ENCODE data around the gene CETP. TPM values are rescaled to one million over a fixed set of nuclear protein-coding genes. Genes with fewer than 3 reads are reported as not detected.

CETP gene
- total and polyA plus RNA-seq, 4 donors, result 3.3 to 24.0 (median 6.3) TPM

GRCh38 chr16:56923481-56924091 lies 38.2 kb upstream of the CETP start:
- Histone ChIP-seq H3K27me3 (ENCODE audit: control insufficient read depth in 4 of 4, insufficient read depth in 4 of 4, low read length in 3 of 4) (no peaks in the 10 kb centered on the region), H3K9me3 (ENCODE audit: control insufficient read depth in 4 of 4, low read length in 3 of 4) (no peaks in the 10 kb centered on the region), H3K9ac (ENCODE audit: low read depth in 1 of 2, low read length in 2 of 2) (no peak overlapping the region), H3K27ac (ENCODE audit: low read depth in 1 of 2, low read length in 2 of 2) (no peak overlapping the region), H3K36me3 (ENCODE audit: control insufficient read depth in 4 of 4, insufficient read depth in 3 of 4, low read depth in 1 of 4, low read length in 3 of 4) (no peaks in the 10 kb centered on the region), H3K4me1 (ENCODE audit: control insufficient read depth in 4 of 4, insufficient read depth in 4 of 4, low read length in 3 of 4) (peaks cover 0 to 21% (median 7%) of the 10 kb centered on the region in 4 donors), H3K4me3 (ENCODE audit: low read depth in 1 of 3, low read length in 3 of 3) (no peak overlapping the region)
- WGBS, result 57% methylated on average over 9 of the region's 9 CpGs
- TF ChIP-seq TAF1 (conservative IDR thresholded peaks at IDR 0.05) (no peak), CTCF (IDR thresholded peaks at IDR 0.05; ENCODE audit: low read depth, low read length, missing input control) (no peak), FOXA2 (IDR thresholded peaks at IDR 0.05) (no peak), NR2F2 (IDR thresholded peaks at IDR 0.05) (no peak), ZBTB33 (IDR thresholded peaks at IDR 0.05) (no peak), HNF4A (conservative IDR thresholded peaks at IDR 0.05) (no peak)
- no peak for DNase-seq (ENCODE audit: low spot score)

GRCh38 chr16:56927471-56927870 lies 34.3 kb upstream of the CETP start:
- Histone ChIP-seq H3K36me3 (ENCODE audit: control insufficient read depth in 4 of 4, insufficient read depth in 3 of 4, low read depth in 1 of 4, low read length in 3 of 4) (no peaks in the 10 kb centered on the region), H3K9ac (ENCODE audit: low read depth in 1 of 2, low read length in 2 of 2) (no peak overlapping the region), H3K4me3 (ENCODE audit: low read depth in 1 of 3, low read length in 3 of 3) (no peak overlapping the region), H3K27me3 (ENCODE audit: control insufficient read depth in 4 of 4, insufficient read depth in 4 of 4, low read length in 3 of 4) (no peaks in the 10 kb centered on the region), H3K27ac (ENCODE audit: low read depth in 1 of 2, low read length in 2 of 2) (no peak overlapping the region), H3K9me3 (ENCODE audit: control insufficient read depth in 4 of 4, low read length in 3 of 4) (no peaks in the 10 kb centered on the region), H3K4me1 (ENCODE audit: control insufficient read depth in 4 of 4, insufficient read depth in 4 of 4, low read length in 3 of 4) (peaks cover 3 to 16% (median 7%) of the 10 kb centered on the region in 4 donors)
- no peak for DNase-seq (ENCODE audit: low spot score)
- TF ChIP-seq FOXA2 (IDR thresholded peaks at IDR 0.05), result no peak
- no peak for TF ChIP-seq GABPA (IDR thresholded peaks at IDR 0.05 in 1 of 2, conservative IDR thresholded peaks at IDR 0.05 in 1 of 2)
- no peak for TF ChIP-seq ZBTB33 (IDR thresholded peaks at IDR 0.05)
- no peak for TF ChIP-seq FOXA1 (IDR thresholded peaks at IDR 0.05)
- no peak for TF ChIP-seq CTCF (IDR thresholded peaks at IDR 0.05; ENCODE audit: low read depth, low read length, missing input control)
- TF ChIP-seq EGR1 (IDR thresholded peaks at IDR 0.05; ENCODE audit: low read depth in 2 of 2), result no peak
- TF ChIP-seq MAX (IDR thresholded peaks at IDR 0.05), result no peak
- no peak for TF ChIP-seq RXRA (IDR thresholded peaks at IDR 0.05)
- no peak for TF ChIP-seq ATF3 (IDR thresholded peaks at IDR 0.05)
- no peak for TF ChIP-seq YY1 (IDR thresholded peaks at IDR 0.05)
- no peak for TF ChIP-seq HNF4A (conservative IDR thresholded peaks at IDR 0.05)
- TF ChIP-seq NR2F2 (IDR thresholded peaks at IDR 0.05), result no peak
- no peak for TF ChIP-seq TAF1 (conservative IDR thresholded peaks at IDR 0.05)
- TF ChIP-seq JUND (IDR thresholded peaks at IDR 0.05), result no peak
- TF ChIP-seq SP1 (IDR thresholded peaks at IDR 0.05), result no peak
- TF ChIP-seq REST (IDR thresholded peaks at IDR 0.05), result no peak
- 79% methylated on average over 2 of the region's 2 CpGs for WGBS

Measured in liver (tissue), 9 donors.